LNCAP (cell line): Measurements from ENCODE around the gene OSBPL3.

Experiments used
- CTCF ChIP-seq: fragments of 450-650 bp; IDR thresholded peaks from 2 replicates; pipeline ENCODE4 v1.5.1; 2017; ENCODE audit warnings: mild to moderate bottlenecking

Gene OSBPL3

GRCh38 chr7:24894429-24895221 is 85.4 kb downstream of the OSBPL3 start:
- TF ChIP-seq CTCF: 0 out of 2 replicates have a peak, but pooled peaks have one; percentile 21

DNA sequence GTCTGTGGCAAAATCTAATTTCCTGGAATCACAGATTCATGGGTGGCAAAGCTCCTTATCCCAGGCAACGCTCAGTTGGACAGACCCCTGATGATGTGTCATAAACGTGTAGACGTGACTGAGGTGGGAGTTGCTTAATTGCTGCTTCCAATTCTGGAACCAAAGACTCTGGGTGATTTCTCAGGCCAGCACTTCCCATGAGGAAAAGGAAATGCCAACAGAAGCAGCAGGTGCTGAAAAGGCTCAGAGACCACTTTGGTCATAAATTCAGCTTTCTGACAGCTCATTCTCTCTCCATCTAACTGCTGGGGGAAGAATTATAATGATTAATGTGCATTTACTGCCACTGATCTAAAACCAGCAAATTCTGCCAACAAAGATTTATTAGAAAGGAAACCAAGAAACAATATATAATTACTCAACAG is 88.7 kb downstream of the OSBPL3 start:
- no peak for TF ChIP-seq CTCF

- TF ChIP-seq CTCF: no peak
Observed at GRCh38 chr7:24889611-24890010, 90.4 kb downstream of the OSBPL3 start.

DNA sequence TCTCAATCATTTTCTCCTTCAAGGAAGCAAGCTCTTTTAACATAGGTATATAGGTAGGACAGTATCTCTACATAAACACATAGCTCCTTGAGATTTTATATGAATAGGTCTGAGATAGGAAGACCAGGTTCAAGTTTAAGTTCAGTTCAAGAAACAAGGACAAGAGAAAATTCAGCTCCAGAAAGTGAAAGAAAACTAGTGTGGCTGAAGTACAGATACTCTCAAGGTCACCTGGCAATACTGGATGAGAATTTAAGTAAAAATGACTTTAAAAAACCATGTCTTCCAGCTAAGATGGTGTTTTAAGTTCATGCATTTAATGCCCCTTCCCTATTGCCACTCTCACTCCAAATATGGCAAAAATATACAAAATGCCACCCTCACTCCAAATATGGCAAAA is 91.3 kb downstream of the OSBPL3 start:
- TF ChIP-seq CTCF: no peak

DNA sequence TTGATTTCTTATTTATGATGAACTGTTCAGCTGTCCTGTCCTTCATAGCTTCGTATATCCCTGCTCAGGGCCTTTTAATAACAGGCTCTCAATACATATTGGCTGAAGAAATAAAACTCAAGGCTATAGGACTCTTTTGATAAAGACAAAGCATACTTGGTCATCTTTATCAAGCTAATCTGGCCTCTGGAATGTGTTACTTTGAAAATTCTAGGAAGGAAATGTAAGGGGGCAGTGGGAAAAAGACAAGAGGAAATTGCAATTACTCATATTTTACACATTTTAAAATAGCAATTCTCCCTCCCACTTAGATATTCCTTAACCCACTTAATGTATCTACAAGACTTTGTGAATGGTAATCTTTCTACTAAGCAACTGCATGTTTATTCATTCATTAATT is 94.3 kb downstream of the OSBPL3 start:
- no peak for TF ChIP-seq CTCF

- TF ChIP-seq CTCF: no peak
Observed at GRCh38 chr7:24885305-24885704, 94.7 kb downstream of the OSBPL3 start.

DNA sequence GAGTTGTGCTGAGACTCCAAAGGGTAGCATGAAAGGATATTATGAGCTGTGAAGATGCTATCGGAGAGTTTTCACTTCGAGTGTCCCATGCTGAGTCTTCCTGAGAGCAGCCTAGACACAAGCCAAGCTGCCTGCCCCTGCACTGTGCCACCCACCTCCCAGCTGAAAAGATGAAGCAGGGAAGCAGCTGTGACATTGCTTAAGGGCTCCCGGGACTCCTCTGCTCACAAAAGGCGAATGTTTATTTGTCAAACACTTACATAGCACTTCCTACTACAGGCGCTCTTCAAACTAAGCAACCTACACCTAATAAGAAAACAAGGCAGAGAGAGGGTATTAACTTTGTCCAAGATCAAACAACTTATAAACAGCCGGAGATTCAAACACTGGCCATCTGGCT is 95.6 kb downstream of the OSBPL3 start:
- TF ChIP-seq CTCF: no peak

- TF ChIP-seq CTCF: no peak
Observed at GRCh38 chr7:24883622-24884013, 96.4 kb downstream of the OSBPL3 start.
